Measurements from ENCODE around the gene RSU1. TPM values are rescaled to one million over a fixed set of nuclear protein-coding genes. Genes with fewer than 3 reads are reported as not detected.

RSU1 gene
- polyA plus RNA-seq, 1 donor (not counting 4 experiments of a cell fraction or from before 2014, with no cell fraction given) = 125 TPM

- TF ChIP-seq CTCF (optimal IDR thresholded peaks at IDR 0.05 in 1 of 3, IDR thresholded peaks at IDR 0.05 in 1 of 3, conservative IDR thresholded peaks at IDR 0.05 in 1 of 3; ENCODE audit: extremely low read depth in 1 of 3, insufficient read depth in 2 of 3, low read length in 3 of 3) (no peak), EZH2 (IDR thresholded peaks at IDR 0.05; ENCODE audit: low read length) (no peak)
- dilution Hi-C loops (cut with MboI; ENCODE audit: extremely low pct_ligation_motif_present, low sequenced_read_pairs) = no loop called here
- Histone ChIP-seq H3K27ac (ENCODE audit: control insufficient read depth, insufficient read depth, low read length) (no peak overlapping the region), H3K9me1 (ENCODE audit: control insufficient read depth, extremely low read depth, insufficient read depth, low read length) (no peaks in the 10 kb centered on the region), H2AFZ (ENCODE audit: control insufficient read depth, low read length) (no peak overlapping the region), H3K9me3 (ENCODE audit: control insufficient read depth, low read depth, low read length) (no peaks in the 10 kb centered on the region), H3K9ac (ENCODE audit: control insufficient read depth, extremely low read depth, insufficient read depth, low read length) (no peak overlapping the region), H4K20me1 (ENCODE audit: control insufficient read depth, extremely low read depth, insufficient read depth, low read length) (no peaks in the 10 kb centered on the region), H3K79me2 (ENCODE audit: control insufficient read depth, insufficient read depth, low read length) (peaks cover 7% of the 10 kb centered on the region), H3K4me2 (ENCODE audit: control insufficient read depth, extremely low read depth, insufficient read depth, low read depth, low read length) (no peak overlapping the region), H3K36me3 (ENCODE audit: control insufficient read depth in 2 of 2, extremely low read depth in 1 of 2, insufficient read depth in 2 of 2, low read length in 2 of 2) (no peaks in the 10 kb centered on the region), H3K27me3 (ENCODE audit: control insufficient read depth, extremely low read depth, insufficient read depth, low read length) (no peaks in the 10 kb centered on the region), H3K4me1 (ENCODE audit: control insufficient read depth, extremely low read depth, insufficient read depth, low read length) (no peaks in the 10 kb centered on the region), H3K4me3 (ENCODE audit: control insufficient read depth in 2 of 3, extremely low read depth in 1 of 3, insufficient read depth in 2 of 3, low read depth in 1 of 3, low read length in 3 of 3) (no peak overlapping the region)
- DNase-seq (ENCODE audit: low read depth, low spot score) (no peak), FAIRE-seq (no peak)
Measured at GRCh38 chr10:16768702-16769101, 48.5 kb downstream of the RSU1 start.

- Histone ChIP-seq H3K4me1 (ENCODE audit: control insufficient read depth, extremely low read depth, insufficient read depth, low read length) (no peaks in the 10 kb centered on the region), H3K9me3 (ENCODE audit: control insufficient read depth, low read depth, low read length) (no peaks in the 10 kb centered on the region), H3K36me3 (ENCODE audit: control insufficient read depth in 2 of 2, extremely low read depth in 1 of 2, insufficient read depth in 2 of 2, low read length in 2 of 2) (no peaks in the 10 kb centered on the region), H2AFZ (ENCODE audit: control insufficient read depth, low read length) (no peak overlapping the region), H3K4me3 (ENCODE audit: control insufficient read depth in 2 of 3, extremely low read depth in 1 of 3, insufficient read depth in 2 of 3, low read depth in 1 of 3, low read length in 3 of 3) (no peak overlapping the region), H4K20me1 (ENCODE audit: control insufficient read depth, extremely low read depth, insufficient read depth, low read length) (no peaks in the 10 kb centered on the region), H3K9me1 (ENCODE audit: control insufficient read depth, extremely low read depth, insufficient read depth, low read length) (no peaks in the 10 kb centered on the region), H3K27me3 (ENCODE audit: control insufficient read depth, extremely low read depth, insufficient read depth, low read length) (no peaks in the 10 kb centered on the region), H3K27ac (ENCODE audit: control insufficient read depth, insufficient read depth, low read length) (no peak overlapping the region), H3K79me2 (ENCODE audit: control insufficient read depth, insufficient read depth, low read length) (peaks cover 6% of the 10 kb centered on the region), H3K4me2 (ENCODE audit: control insufficient read depth, extremely low read depth, insufficient read depth, low read depth, low read length) (no peak overlapping the region), H3K9ac (ENCODE audit: control insufficient read depth, extremely low read depth, insufficient read depth, low read length) (no peak overlapping the region)
- no peak for FAIRE-seq
- no peak for TF ChIP-seq CTCF (optimal IDR thresholded peaks at IDR 0.05 in 1 of 3, IDR thresholded peaks at IDR 0.05 in 1 of 3, conservative IDR thresholded peaks at IDR 0.05 in 1 of 3; ENCODE audit: extremely low read depth in 1 of 3, insufficient read depth in 2 of 3, low read length in 3 of 3)
- TF ChIP-seq EZH2 (IDR thresholded peaks at IDR 0.05; ENCODE audit: low read length) = no peak
- dilution Hi-C loops (cut with MboI; ENCODE audit: extremely low pct_ligation_motif_present, low sequenced_read_pairs) = no loop called here
- DNase-seq (ENCODE audit: low read depth, low spot score) = no peak
Measured at GRCh38 chr10:16765509-16766375, 51.5 kb downstream of the RSU1 start.
